Activated CD4-positive, alpha-beta T cell treated with anti-CD3 and anti-CD28 coated beads, Interleukin-2, Interleukin-6, amounts not matched to agents 100 ng/mL and 50 ng/mL, durations not matched to agents 16 hours and 8 hours (primary cell): ENCODE measurements around the gene ALAS1.

Experiments
- DNase-seq: peaks from one replicate; pipeline ENCODE4 v3.0.0-alpha.2; 2020

Gene ALAS1

GRCh38 chr3:52237657-52238172, 39.8 kb downstream of the ALAS1 start:
- DNase-seq, result no peak

GRCh38 chr3:52238193-52238760, 40.3 kb downstream of the ALAS1 start:
- DNase-seq, result no peak

GRCh38 chr3:52238761-52239701, 41.1 kb downstream of the ALAS1 start, which contains the start of gene TWF2:
TWF2 (minus strand) TSS chr3:52239158; CDS start chr3:52239016, 142 bp downstream.
- peak; percentile 91 for DNase-seq

- peak; percentile 81 for DNase-seq
These were observed 42.3 kb downstream of the ALAS1 start for GRCh38 chr3:52240059-52240885.

- no peak for DNase-seq
These were observed 43.0 kb downstream of the ALAS1 start for GRCh38 chr3:52240886-52241370.

DNA sequence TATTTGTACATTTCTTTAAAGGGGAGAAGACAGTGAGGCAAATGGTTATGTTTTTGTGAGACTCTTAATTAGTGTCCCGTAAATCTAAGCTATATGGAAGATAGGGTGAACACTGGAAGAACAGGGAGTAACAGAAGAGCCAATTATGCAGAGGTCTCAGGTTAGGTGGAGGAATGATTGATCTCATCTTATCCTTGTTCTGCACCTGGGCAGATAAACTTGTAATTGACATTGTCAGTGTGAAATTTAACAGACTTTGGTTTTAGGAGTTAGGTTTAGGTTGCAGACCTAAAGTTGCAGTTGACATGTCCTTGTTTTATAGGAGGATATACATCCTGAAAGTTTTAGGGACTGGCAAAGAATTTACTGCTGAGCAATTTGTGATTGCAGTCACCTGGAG, 44.1 kb downstream of the ALAS1 start:
- DNase-seq, result no peak

GRCh38 chr3:52243791-52244628, 46.0 kb downstream of the ALAS1 start:
- DNase-seq, result peak; percentile 89

DNA sequence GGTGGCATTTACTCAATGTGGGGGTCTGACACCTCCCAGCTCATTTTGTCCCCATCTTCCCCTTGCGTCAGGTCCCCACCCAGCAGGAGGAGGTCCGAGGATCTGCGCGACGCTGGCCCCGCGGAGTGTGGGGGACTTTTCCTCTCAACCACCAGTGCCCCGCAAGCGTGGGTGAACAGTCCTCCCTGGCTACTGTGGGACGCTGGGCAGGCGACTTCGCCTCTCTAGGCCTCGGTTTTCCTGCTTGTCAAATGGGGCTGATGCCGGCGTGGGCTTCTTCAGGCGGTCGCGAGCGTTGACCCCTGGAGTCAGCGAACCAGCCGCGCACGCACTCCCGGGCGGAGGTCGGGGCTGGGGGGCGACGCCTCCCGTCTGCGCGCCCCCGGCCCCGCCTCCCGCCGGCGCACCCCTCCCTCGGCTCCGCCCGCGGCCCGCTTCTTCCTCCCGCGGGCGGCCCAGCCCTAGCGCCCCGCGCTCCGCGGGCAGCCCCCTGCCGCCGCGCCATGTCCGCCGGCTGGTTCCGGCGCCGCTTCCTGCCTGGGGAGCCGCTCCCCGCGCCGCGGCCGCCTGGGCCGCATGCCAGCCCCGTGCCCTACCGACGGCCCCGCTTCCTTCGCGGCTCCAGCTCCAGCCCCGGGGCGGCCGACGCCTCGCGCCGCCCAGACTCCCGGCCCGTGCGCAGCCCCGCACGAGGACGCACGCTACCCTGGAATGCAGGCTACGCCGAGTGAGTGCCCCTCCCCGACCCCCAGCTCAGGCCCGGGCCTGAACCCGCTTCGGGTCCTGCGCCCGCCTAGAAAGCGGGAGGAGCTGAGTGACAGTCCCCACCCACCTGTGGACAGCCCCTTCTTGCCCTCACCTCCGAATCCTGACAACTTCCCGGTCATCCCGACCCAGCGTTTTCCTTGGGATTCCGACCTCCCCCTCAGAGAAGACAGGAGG, 47.6 kb downstream of the ALAS1 start, which contains the start of gene PPM1M:
PPM1M (plus strand) TSS at position 438 of the 942 bp plus-strand sequence; CDS start at position 504, 66 bp downstream.
- peak; percentile 65 for DNase-seq

GRCh38 chr3:52246264-52246620, 48.3 kb downstream of the ALAS1 start:
- no peak for DNase-seq

DNA sequence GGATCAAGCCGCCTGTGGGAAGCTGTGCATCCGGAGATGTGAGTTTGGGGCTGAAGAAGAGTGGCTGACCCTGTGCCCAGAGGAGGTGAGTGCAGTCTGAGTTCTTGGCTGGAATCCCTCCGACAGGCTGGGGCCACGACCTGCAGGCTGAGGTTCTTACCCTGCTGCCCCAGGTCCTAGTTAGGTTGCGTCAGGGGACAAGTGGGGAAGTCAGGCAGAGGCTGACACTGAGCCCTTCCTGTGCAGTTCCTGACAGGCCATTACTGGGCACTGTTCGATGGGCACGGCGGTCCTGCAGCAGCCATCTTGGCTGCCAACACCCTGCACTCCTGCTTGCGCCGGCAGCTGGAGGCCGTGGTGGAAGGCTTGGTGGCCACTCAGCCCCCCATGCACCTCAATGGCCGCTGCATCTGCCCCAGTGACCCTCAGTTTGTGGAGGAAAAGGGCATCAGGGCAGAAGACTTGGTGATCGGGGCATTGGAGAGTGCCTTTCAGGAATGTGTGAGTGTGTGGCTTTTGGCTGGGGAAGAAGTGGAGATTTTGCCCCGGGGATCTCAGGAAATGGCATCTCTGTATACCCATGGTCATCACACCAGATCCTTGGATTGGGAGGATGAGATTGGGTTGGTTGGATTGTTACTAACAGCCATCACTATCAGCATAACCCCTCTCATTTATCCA, 48.9 kb downstream of the ALAS1 start:
- DNase-seq, result peak; percentile 40

- DNase-seq, result no peak
These were observed 49.6 kb downstream of the ALAS1 start for GRCh38 chr3:52247409-52248164.

- DNase-seq, result no peak
These were observed 50.2 kb downstream of the ALAS1 start for GRCh38 chr3:52248165-52248541.

- no peak for DNase-seq
These were observed 51.0 kb downstream of the ALAS1 start for GRCh38 chr3:52248816-52249547.

- no peak for DNase-seq
These were observed 51.7 kb downstream of the ALAS1 start for GRCh38 chr3:52249683-52250082.

GRCh38 chr3:52250122-52250521, 52.2 kb downstream of the ALAS1 start:
- DNase-seq, result no peak

GRCh38 chr3:52253314-52254304, 55.6 kb downstream of the ALAS1 start:
- DNase-seq, result peak; percentile 89

GRCh38 chr3:52254608-52255007, 56.6 kb downstream of the ALAS1 start:
- no peak for DNase-seq
